Nephron (organoid): ENCODE data around the gene THRAP3.

Source experiments
- H3K27ac Mint-ChIP-seq, 3 experiments: 2 replicates each; pipeline ENCODE4 v1.8.0; 2020; ENCODE audit warnings: mixed read lengths in 3 of 3, mild to moderate bottlenecking in 2 of 3, moderate library complexity in 1 of 3
- H3K27me3 Mint-ChIP-seq: 2 replicates; pipeline ENCODE4 v1.8.0; 2021; ENCODE audit warnings: low read depth, mild to moderate bottlenecking, moderate library complexity, mixed read lengths
- H3K36me3 Mint-ChIP-seq: 2 replicates; pipeline ENCODE4 v1.8.0; 2020; ENCODE audit warnings: low read depth, mixed read lengths
- H3K4me1 Mint-ChIP-seq: 2 replicates; pipeline ENCODE4 v1.8.0; 2020; ENCODE audit warnings: mixed read lengths
- H3K4me3 Mint-ChIP-seq, 3 experiments: 2 replicates each; pipeline ENCODE4 v1.8.0; 2020; ENCODE audit warnings: mild to moderate bottlenecking in 3 of 3, mixed read lengths in 3 of 3, moderate library complexity in 2 of 3
- H3K9me3 Mint-ChIP-seq: 2 replicates; pipeline ENCODE4 v1.8.0; 2020; ENCODE audit warnings: mixed read lengths
- CTCF ChIP-seq, 3 experiments: fragments of 200-600 bp; sonication (generic); IDR thresholded peaks; one replicate each; pipeline ENCODE4 v1.5.0; 2021; ENCODE audit warnings: antibody characterized with exemption in 3 of 3; ENCODE audit not compliant: unreplicated experiment in 3 of 3

THRAP3 gene

GRCh38 chr1:36303650-36304360 lies 79.6 kb downstream of the THRAP3 start:
- no peak for TF ChIP-seq CTCF (IDR thresholded peaks at IDR 0.05; ENCODE audit: unreplicated experiment in 3 of 3)
- no peak overlapping the region for H3K27ac Mint-ChIP-seq
- H3K36me3 Mint-ChIP-seq, result peaks cover 54% of the 10 kb centered on the region
- H3K27me3 Mint-ChIP-seq, result peaks cover 8% of the 10 kb centered on the region
- H3K4me1 Mint-ChIP-seq, result peaks cover 5% of the 10 kb centered on the region
- no peaks in the 10 kb centered on the region for H3K9me3 Mint-ChIP-seq
- peak overlapping the region in 2 of 3 experiments; percentile 15 to 42 for H3K4me3 Mint-ChIP-seq

GRCh38 chr1:36304521-36304920 lies 80.3 kb downstream of the THRAP3 start:
- H3K36me3 Mint-ChIP-seq, result peaks cover 58% of the 10 kb centered on the region

GRCh38 chr1:36304970-36305914 lies 81.0 kb downstream of the THRAP3 start:
- TF ChIP-seq CTCF (IDR thresholded peaks at IDR 0.05; ENCODE audit: unreplicated experiment in 3 of 3), result no peak
- Mint-ChIP-seq H3K36me3 (peaks cover 55% of the 10 kb centered on the region), H3K4me3 (peak overlapping the region; percentile 68 to 93 (median 76)), H3K9me3 (no peaks in the 10 kb centered on the region), H3K4me1 (peaks cover 5% of the 10 kb centered on the region), H3K27me3 (peaks cover 8% of the 10 kb centered on the region), H3K27ac (peak overlapping the region in 1 of 3 experiments; percentile 77)

More at GRCh38 chr1:36304521-36304920, 80.3 kb downstream of the THRAP3 start:
- no peak overlapping the region for H3K27ac Mint-ChIP-seq
- peaks cover 5% of the 10 kb centered on the region for H3K4me1 Mint-ChIP-seq
- no peak for TF ChIP-seq CTCF (IDR thresholded peaks at IDR 0.05; ENCODE audit: unreplicated experiment in 3 of 3)
- no peak overlapping the region for H3K4me3 Mint-ChIP-seq
- H3K9me3 Mint-ChIP-seq, result no peaks in the 10 kb centered on the region
- H3K27me3 Mint-ChIP-seq, result peaks cover 8% of the 10 kb centered on the region

- no peak for TF ChIP-seq CTCF (IDR thresholded peaks at IDR 0.05; ENCODE audit: unreplicated experiment in 3 of 3)
- Mint-ChIP-seq H3K27ac (peak overlapping the region in 1 of 3 experiments; percentile 77), H3K4me1 (peaks cover 5% of the 10 kb centered on the region), H3K36me3 (peaks cover 52% of the 10 kb centered on the region), H3K9me3 (no peaks in the 10 kb centered on the region), H3K4me3 (peak overlapping the region; percentile 68 to 93 (median 76)), H3K27me3 (peaks cover 8% of the 10 kb centered on the region)
Measured at GRCh38 chr1:36305915-36306209, 81.6 kb downstream of the THRAP3 start.

- peaks cover 5% of the 10 kb centered on the region for H3K4me1 Mint-ChIP-seq
- H3K4me3 Mint-ChIP-seq, result peak within 1 kb of the TSS; percentile 92 to 95 (median 93)
- no peak for TF ChIP-seq CTCF (IDR thresholded peaks at IDR 0.05; ENCODE audit: unreplicated experiment in 3 of 3)
- no peaks in the 10 kb centered on the region for H3K9me3 Mint-ChIP-seq
- peak within 1 kb of the TSS in 2 of 3 experiments; percentile 32 to 77 for H3K27ac Mint-ChIP-seq
- H3K27me3 Mint-ChIP-seq, result peaks cover 8% of the 10 kb centered on the region
- H3K36me3 Mint-ChIP-seq, result peaks cover 49% of the 10 kb centered on the region
Measured at GRCh38 chr1:36306210-36306901, 82.1 kb downstream of the THRAP3 start, which contains the start of gene SH3D21. Gene SH3D21 (plus strand): TSS chr1:36306368. CDS start chr1:36306421, 53 bp downstream.
